Measurements from ENCODE around the gene MADD. TPM values are rescaled to one million over a fixed set of nuclear protein-coding genes. Genes with fewer than 3 reads are reported as not detected.

MADD gene
- total RNA-seq, 5 donors from 2014 or later (not counting 1 experiment from before 2014, with no cell fraction given) = 116 to 189 (median 124) TPM

- ChIA-PET POLR2A (interaction anchor here (0.6 to 1.7 kb wide), 4 partner anchors 15 to 253 kb away, joined by 3 to 9 read pairs (median 6); partner anchors contain the start of genes ACP2 (in 1 of the 2) and DDB2 (in 1 of the 2)), CTCF (interaction anchor here (0.7 to 2.5 kb wide), 8 partner anchors 14 to 56 kb away, joined by 3 to 11 read pairs (median 4); partner anchors contain the start of genes ACP2 (in 2 of the 2) and DDB2 (in 2 of the 2))
- H3K36me3 ChIP-seq (ENCODE audit: control insufficient read depth in 2 of 2, extremely low read depth in 1 of 2, insufficient read depth in 1 of 2, low read length in 1 of 2) = peaks cover under 1 to 29% of the 10 kb centered on the region in 2 donors
- peaks cover 0 to 15% of the 10 kb centered on the region in 2 experiments for H3K4me1 ChIP-seq (ENCODE audit: control insufficient read depth in 1 of 2, extremely low read depth in 1 of 2, insufficient read depth in 2 of 2, low read length in 2 of 2)
- no peaks in the 10 kb centered on the region for H3K27me3 Mint-ChIP-seq
- 74% methylated on average over 4 of the region's 11 CpGs for WGBS (ENCODE audit: insufficient coverage)
- peak in 3 of 4 experiments; percentile 50 to 54 (median 51) for ATAC-seq (replicated peaks in 1 of 4)
- no peaks in the 10 kb centered on the region for H3K27me3 ChIP-seq (replicated peaks in 1 of 2; ENCODE audit: control insufficient read depth in 2 of 2, extremely low read depth in 1 of 2, insufficient read depth in 2 of 2, low read length in 1 of 2)
- no peak overlapping the region for H3K4me3 ChIP-seq (ENCODE audit: control insufficient read depth in 1 of 2, extremely low read depth in 1 of 2, low read length in 1 of 2)
- DNase-seq = peak in 10 of 35 experiments; percentile 2 to 55 (median 17)
- H3K9me3 Mint-ChIP-seq = no peaks in the 10 kb centered on the region
- peaks cover 12 to 30% (median 28%) of the 10 kb centered on the region in 3 donors for H3K4me1 Mint-ChIP-seq
- peak overlapping the region; percentile 59 to 82 (median 71) for H3K4me3 Mint-ChIP-seq
- H3K27ac ChIP-seq (ENCODE audit: low read length) = peak overlapping the region; percentile 73
- H3K27ac Mint-ChIP-seq = peak overlapping the region; percentile 94
- peaks cover 17% of the 10 kb centered on the region for H3K36me3 Mint-ChIP-seq
- no peaks in the 10 kb centered on the region for H3K9me3 ChIP-seq
These were observed 35.8 kb upstream of the MADD start for GRCh38 chr11:47233989-47234668.

DNA sequence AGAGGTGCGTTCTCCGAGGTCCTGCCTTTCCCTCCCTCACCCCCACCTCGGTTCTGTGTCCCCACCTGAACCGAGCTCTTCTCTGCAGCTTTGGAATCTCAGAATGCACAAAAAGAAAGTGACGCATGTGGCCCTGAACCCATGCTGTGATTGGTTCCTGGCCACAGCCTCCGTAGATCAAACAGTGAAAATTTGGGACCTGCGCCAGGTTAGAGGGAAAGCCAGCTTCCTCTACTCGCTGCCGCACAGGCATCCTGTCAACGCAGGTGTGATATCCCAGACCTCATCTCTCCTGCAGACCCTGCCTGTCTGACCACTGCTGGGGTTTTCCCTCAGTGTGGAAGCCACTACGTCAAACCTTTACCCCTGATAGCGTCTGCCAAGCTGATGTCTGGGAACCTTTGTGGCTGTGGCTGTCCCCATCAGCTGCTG lies 35.2 kb upstream of the MADD start:
- Histone ChIP-seq H3K36me3 (ENCODE audit: control insufficient read depth in 2 of 2, extremely low read depth in 1 of 2, insufficient read depth in 1 of 2, low read length in 1 of 2) (peaks cover under 1 to 35% of the 10 kb centered on the region in 2 donors), H3K9me3 (no peaks in the 10 kb centered on the region), H3K27ac (ENCODE audit: low read length) (peak overlapping the region; percentile 73), H3K27me3 (replicated peaks in 1 of 2; ENCODE audit: control insufficient read depth in 2 of 2, extremely low read depth in 1 of 2, insufficient read depth in 2 of 2, low read length in 1 of 2) (no peaks in the 10 kb centered on the region), H3K4me1 (ENCODE audit: control insufficient read depth in 1 of 2, extremely low read depth in 1 of 2, insufficient read depth in 2 of 2, low read length in 2 of 2) (peaks cover 0 to 15% of the 10 kb centered on the region in 2 experiments), H3K4me3 (ENCODE audit: control insufficient read depth in 1 of 2, extremely low read depth in 1 of 2, low read length in 1 of 2) (no peak overlapping the region)
- Mint-ChIP-seq H3K4me3 (peak overlapping the region; percentile 53 to 82 (median 71)), H3K9me3 (no peaks in the 10 kb centered on the region), H3K36me3 (peaks cover 17% of the 10 kb centered on the region), H3K4me1 (peaks cover 12 to 30% (median 28%) of the 10 kb centered on the region in 3 donors), H3K27ac (peak overlapping the region; percentile 94), H3K27me3 (no peaks in the 10 kb centered on the region)
- 36% methylated on average over 10 of the region's 12 CpGs for WGBS (ENCODE audit: insufficient coverage)
- POLR2A ChIA-PET = interaction anchor here (0.8 to 1.7 kb wide), 3 partner anchors 14 to 20 kb away, joined by 3 to 9 read pairs (median 4); partner anchors contain the start of genes DDB2 (in 2 of the 2) and ACP2 (in 1 of the 2)
- DNase-seq (peak in 34 of 35 experiments; percentile 32 to 90 (median 78)), ATAC-seq (replicated peaks in 1 of 4) (peak; percentile 67 to 95 (median 71))
- CTCF ChIA-PET = interaction anchor here (0.8 to 2.5 kb wide), 7 partner anchors 13 to 57 kb away, joined by 3 to 11 read pairs (median 5); partner anchors contain the start of genes ACP2 (in 2 of the 2) and DDB2 (in 2 of the 2)

GRCh38 chr11:47235163-47235562 lies 34.8 kb upstream of the MADD start:
- no peaks in the 10 kb centered on the region for H3K9me3 ChIP-seq
- no peaks in the 10 kb centered on the region for H3K27me3 Mint-ChIP-seq
- H3K27ac ChIP-seq (ENCODE audit: low read length) = peak overlapping the region; percentile 73
- DNase-seq = no peak
- peaks cover 0 to 15% of the 10 kb centered on the region in 2 experiments for H3K4me1 ChIP-seq (ENCODE audit: control insufficient read depth in 1 of 2, extremely low read depth in 1 of 2, insufficient read depth in 2 of 2, low read length in 2 of 2)
- POLR2A ChIA-PET = interaction anchor here (0.7 to 1.7 kb wide), 3 partner anchors 20 to 39 kb away, joined by 4 to 14 read pairs (median 9); partner anchors contain the start of gene DDB2 (in 2 of the 2)
- H3K4me1 Mint-ChIP-seq = peaks cover 12 to 30% (median 28%) of the 10 kb centered on the region in 3 donors
- peak overlapping the region; percentile 94 for H3K27ac Mint-ChIP-seq
- H3K27me3 ChIP-seq (replicated peaks in 1 of 2; ENCODE audit: control insufficient read depth in 2 of 2, extremely low read depth in 1 of 2, insufficient read depth in 2 of 2, low read length in 1 of 2) = no peaks in the 10 kb centered on the region
- WGBS (ENCODE audit: insufficient coverage) = 100% methylated on average over 7 of the region's 12 CpGs
- H3K36me3 ChIP-seq (ENCODE audit: control insufficient read depth in 2 of 2, extremely low read depth in 1 of 2, insufficient read depth in 1 of 2, low read length in 1 of 2) = peaks cover 4 to 38% of the 10 kb centered on the region in 2 donors
- H3K4me3 ChIP-seq (ENCODE audit: control insufficient read depth in 1 of 2, extremely low read depth in 1 of 2, low read length in 1 of 2) = no peak overlapping the region
- peak overlapping the region in 2 of 3 donors; percentile 71 to 82 for H3K4me3 Mint-ChIP-seq
- H3K36me3 Mint-ChIP-seq = peaks cover 21% of the 10 kb centered on the region
- CTCF ChIA-PET = interaction anchor here (0.6 to 2.5 kb wide), 7 partner anchors 13 to 70 kb away, joined by 3 to 11 read pairs (median 4); partner anchors contain the start of genes ACP2 (in 2 of the 2) and DDB2 (in 1 of the 2)
- no peak for ATAC-seq (replicated peaks in 1 of 4)
- no peaks in the 10 kb centered on the region for H3K9me3 Mint-ChIP-seq

DNA sequence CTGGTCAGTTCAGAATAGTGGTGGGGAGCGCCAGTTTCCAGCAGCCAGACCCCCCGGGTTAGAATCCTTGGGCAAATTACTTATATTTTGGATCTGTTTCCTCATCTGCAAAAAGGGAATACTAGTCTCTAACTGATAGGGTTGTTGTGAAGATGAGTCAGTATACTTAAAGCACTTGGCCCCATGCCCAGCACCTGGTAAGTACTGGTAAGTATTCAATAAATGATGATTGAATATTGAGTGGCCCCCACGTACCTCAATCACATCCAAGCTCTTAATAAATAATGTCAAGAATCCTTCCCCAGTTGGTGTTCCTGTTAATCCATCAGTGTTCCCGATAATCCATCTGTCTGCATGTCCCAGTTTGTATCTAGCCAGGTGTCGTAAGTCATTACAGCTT lies 33.5 kb upstream of the MADD start:
- H3K9me3 ChIP-seq = no peaks in the 10 kb centered on the region
- Mint-ChIP-seq H3K36me3 (peaks cover 24% of the 10 kb centered on the region), H3K4me1 (peaks cover 12 to 30% (median 28%) of the 10 kb centered on the region in 3 donors), H3K27me3 (no peaks in the 10 kb centered on the region), H3K4me3 (no peak overlapping the region), H3K27ac (peak overlapping the region; percentile 50 to 70), H3K9me3 (no peaks in the 10 kb centered on the region)
- H3K4me3 ChIP-seq (ENCODE audit: control insufficient read depth in 1 of 2, extremely low read depth in 1 of 2, low read length in 1 of 2) = no peak overlapping the region
- DNase-seq (no peak), ATAC-seq (replicated peaks in 1 of 4) (no peak)
- peaks cover 4 to 41% of the 10 kb centered on the region in 2 donors for H3K36me3 ChIP-seq (ENCODE audit: control insufficient read depth in 2 of 2, extremely low read depth in 1 of 2, insufficient read depth in 1 of 2, low read length in 1 of 2)
- no peak overlapping the region for H3K27ac ChIP-seq (ENCODE audit: low read length)
- ChIA-PET POLR2A (interaction anchor here in 1 of 2 donors (0.6 to 0.9 kb wide), 4 partner anchors 12 to 321 kb away, joined by 3 to 8 read pairs (median 4); partner anchors contain the start of gene ACP2), CTCF (interaction anchor here in 1 of 2 donors (0.7 to 1.0 kb wide), 2 partner anchors 14 to 25 kb away, joined by 3 to 5 read pairs; no protein-coding TSS in a partner anchor)
- H3K27me3 ChIP-seq (replicated peaks in 1 of 2; ENCODE audit: control insufficient read depth in 2 of 2, extremely low read depth in 1 of 2, insufficient read depth in 2 of 2, low read length in 1 of 2) = no peaks in the 10 kb centered on the region
- peaks cover 0 to 15% of the 10 kb centered on the region in 2 experiments for H3K4me1 ChIP-seq (ENCODE audit: control insufficient read depth in 1 of 2, extremely low read depth in 1 of 2, insufficient read depth in 2 of 2, low read length in 2 of 2)
- WGBS (ENCODE audit: insufficient coverage) = no CpG with 5 or more reads among the region's 5 CpGs

GRCh38 chr11:47239852-47240251 lies 30.1 kb upstream of the MADD start:
- Histone ChIP-seq H3K9me3 (no peaks in the 10 kb centered on the region), H3K27ac (ENCODE audit: low read length) (no peak overlapping the region), H3K4me3 (ENCODE audit: control insufficient read depth in 1 of 2, extremely low read depth in 1 of 2, low read length in 1 of 2) (no peak overlapping the region), H3K4me1 (ENCODE audit: control insufficient read depth in 1 of 2, extremely low read depth in 1 of 2, insufficient read depth in 2 of 2, low read length in 2 of 2) (peaks cover 0 to 6% of the 10 kb centered on the region in 2 experiments), H3K27me3 (replicated peaks in 1 of 2; ENCODE audit: control insufficient read depth in 2 of 2, extremely low read depth in 1 of 2, insufficient read depth in 2 of 2, low read length in 1 of 2) (no peaks in the 10 kb centered on the region), H3K36me3 (ENCODE audit: control insufficient read depth in 2 of 2, extremely low read depth in 1 of 2, insufficient read depth in 1 of 2, low read length in 1 of 2) (peaks cover 19 to 68% of the 10 kb centered on the region in 2 donors)
- DNase-seq = no peak
- H3K4me1 Mint-ChIP-seq = peaks cover 6 to 19% (median 16%) of the 10 kb centered on the region in 3 donors
- H3K36me3 Mint-ChIP-seq = peaks cover 47% of the 10 kb centered on the region
- no peaks in the 10 kb centered on the region for H3K9me3 Mint-ChIP-seq
- H3K4me3 Mint-ChIP-seq = no peak overlapping the region
- no peaks in the 10 kb centered on the region for H3K27me3 Mint-ChIP-seq
- ATAC-seq (replicated peaks in 1 of 4) = no peak
- no peak overlapping the region for H3K27ac Mint-ChIP-seq
- 100% methylated on average over 3 of the region's 10 CpGs for WGBS (ENCODE audit: insufficient coverage)
- ChIA-PET POLR2A (no interaction called here), CTCF (interaction anchor here in 1 of 2 donors (0.6 kb wide), 1 partner anchor 429 kb away, joined by 3 read pairs; no protein-coding TSS in a partner anchor)

- no peak overlapping the region for H3K27ac ChIP-seq (ENCODE audit: low read length)
These were observed 28.1 kb upstream of the MADD start for GRCh38 chr11:47241841-47242301.

More at GRCh38 chr11:47241841-47242301, 28.1 kb upstream of the MADD start:
- H3K4me3 ChIP-seq (ENCODE audit: control insufficient read depth in 1 of 2, extremely low read depth in 1 of 2, low read length in 1 of 2) = no peak overlapping the region
- peaks cover 47% of the 10 kb centered on the region for H3K36me3 Mint-ChIP-seq
- no peak overlapping the region for H3K27ac Mint-ChIP-seq
- ATAC-seq (replicated peaks in 1 of 4) (no peak), DNase-seq (no peak)
- H3K9me3 ChIP-seq = no peaks in the 10 kb centered on the region
- no peak overlapping the region for H3K4me3 Mint-ChIP-seq
- POLR2A ChIA-PET = interaction anchor here in 1 of 2 donors (0.6 kb wide), 2 partner anchors 51 to 172 kb away, joined by 5 read pairs; no protein-coding TSS in a partner anchor
- H3K27me3 ChIP-seq (replicated peaks in 1 of 2; ENCODE audit: control insufficient read depth in 2 of 2, extremely low read depth in 1 of 2, insufficient read depth in 2 of 2, low read length in 1 of 2) = no peaks in the 10 kb centered on the region
- no peaks in the 10 kb centered on the region for H3K27me3 Mint-ChIP-seq
- 95% methylated on average over 3 of the region's 3 CpGs for WGBS (ENCODE audit: insufficient coverage)
- H3K4me1 ChIP-seq (ENCODE audit: control insufficient read depth in 1 of 2, extremely low read depth in 1 of 2, insufficient read depth in 2 of 2, low read length in 2 of 2) = peaks cover 0 to under 1% of the 10 kb centered on the region in 2 experiments
- H3K36me3 ChIP-seq (ENCODE audit: control insufficient read depth in 2 of 2, extremely low read depth in 1 of 2, insufficient read depth in 1 of 2, low read length in 1 of 2) = peaks cover 19 to 74% of the 10 kb centered on the region in 2 donors
- CTCF ChIA-PET = no interaction called here
- no peaks in the 10 kb centered on the region for H3K9me3 Mint-ChIP-seq
- peaks cover 0 to 8% (median 3%) of the 10 kb centered on the region in 3 donors for H3K4me1 Mint-ChIP-seq

Measured in T-cell (primary cell).